Mucosa of descending colon (tissue), 3 donors: ENCODE measurements around the gene FLOT2. TPM values are rescaled to one million over a fixed set of nuclear protein-coding genes. Genes with fewer than 3 reads are reported as not detected.

Source experiments
- ATAC-seq: fragments of 200-7000 bp; cut with Tn5 transposase; one replicate; pipeline ENCODE4 v1.9.1; 2020; ENCODE audit warnings: mild to moderate bottlenecking, moderate library complexity
- DNase-seq, 3 donors: peaks; one replicate each; pipeline ENCODE4 v3.0.0-alpha.2; 2020
- H3K36me3 ChIP-seq: fragments of 200-600 bp; one replicate; pipeline ENCODE4 v1.8.0; 2021; ENCODE audit warnings: low read depth, mild to moderate bottlenecking
- H3K4me1 ChIP-seq: fragments of 200-600 bp; one replicate; pipeline ENCODE4 v1.8.0; 2021; ENCODE audit warnings: low read depth, mild to moderate bottlenecking
- H3K4me3 ChIP-seq: fragments of 200-600 bp; one replicate; pipeline ENCODE4 v1.8.0; 2021; ENCODE audit warnings: mild to moderate bottlenecking
- H3K9me3 ChIP-seq: fragments of 200-600 bp; one replicate; pipeline ENCODE4 v1.8.0; 2021; ENCODE audit warnings: mild to moderate bottlenecking
- intact Hi-C, 2 donors: fragments of 100-400 bp; cut with DNase I in 1 of 2; cut with micrococcal nuclease in 1 of 2; formaldehyde crosslinking; loops; one replicate each; pipeline versions ENCODE4 v1.11.0 to v1.11.1; 2022; cut with DNase I, micrococcal nuclease
- total RNA-seq, 3 donors: library from RNA; stranded (reverse); fragmentation: NEBNext Ultra II Directional in 2 of 3; extraction: Animal tissue kit (Norgen Biotek cat#: 25700) in 2 of 3; gene quantifications; one replicate each; pipeline versions ENCODE4 v1.2.1 to v1.2.4, GENCODE V29; 2021 to 2023
- TF ChIP-seq, protein P1 (sequence below): fragments of 200-600 bp; IDR thresholded peaks from one replicate; pipeline ENCODE4 v1.8.0; 2022; ENCODE audit warnings: antibody characterized with exemption, mild to moderate bottlenecking
- donor health status: DM: no; HTN: no; CAD: no; lungs with moderate emphysema.
- donor health status: DM: no; HTN: no; CAD: no.
- donor health status: DM: no; HTN: yes; CAD: no.

The FLOT2 gene
- total RNA-seq, 3 donors from 2014 or later: 87.9 to 98.0 (median 89.8) TPM

DNA sequence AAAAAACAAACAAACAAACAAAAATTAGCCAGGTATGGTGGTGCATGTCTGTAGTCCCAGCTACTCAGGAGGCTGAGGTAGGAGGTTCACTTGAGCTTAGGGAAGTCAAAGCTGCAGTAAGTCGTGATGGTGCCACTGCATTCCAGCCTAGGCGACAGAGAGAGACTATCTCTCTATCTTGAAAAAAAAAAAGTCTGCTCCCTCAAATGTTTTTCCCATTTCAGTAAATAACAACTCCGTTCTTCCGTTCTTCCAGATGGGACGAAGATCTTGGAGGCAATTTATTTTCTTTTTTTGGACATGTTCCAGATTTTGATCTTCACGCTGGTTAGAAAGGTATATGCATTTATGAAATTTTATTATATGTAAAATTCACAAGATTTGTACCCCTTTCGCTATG, 23.7 kb downstream of the FLOT2 start:
- DNase-seq (no peak), ATAC-seq (no peak)
- H3K4me3 ChIP-seq: no peak overlapping the region
- intact Hi-C loops: no loop called here
- TF ChIP-seq, protein P1, sequence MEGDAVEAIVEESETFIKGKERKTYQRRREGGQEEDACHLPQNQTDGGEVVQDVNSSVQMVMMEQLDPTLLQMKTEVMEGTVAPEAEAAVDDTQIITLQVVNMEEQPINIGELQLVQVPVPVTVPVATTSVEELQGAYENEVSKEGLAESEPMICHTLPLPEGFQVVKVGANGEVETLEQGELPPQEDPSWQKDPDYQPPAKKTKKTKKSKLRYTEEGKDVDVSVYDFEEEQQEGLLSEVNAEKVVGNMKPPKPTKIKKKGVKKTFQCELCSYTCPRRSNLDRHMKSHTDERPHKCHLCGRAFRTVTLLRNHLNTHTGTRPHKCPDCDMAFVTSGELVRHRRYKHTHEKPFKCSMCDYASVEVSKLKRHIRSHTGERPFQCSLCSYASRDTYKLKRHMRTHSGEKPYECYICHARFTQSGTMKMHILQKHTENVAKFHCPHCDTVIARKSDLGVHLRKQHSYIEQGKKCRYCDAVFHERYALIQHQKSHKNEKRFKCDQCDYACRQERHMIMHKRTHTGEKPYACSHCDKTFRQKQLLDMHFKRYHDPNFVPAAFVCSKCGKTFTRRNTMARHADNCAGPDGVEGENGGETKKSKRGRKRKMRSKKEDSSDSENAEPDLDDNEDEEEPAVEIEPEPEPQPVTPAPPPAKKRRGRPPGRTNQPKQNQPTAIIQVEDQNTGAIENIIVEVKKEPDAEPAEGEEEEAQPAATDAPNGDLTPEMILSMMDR: no peak
- no peaks in the 10 kb centered on the region for H3K36me3 ChIP-seq
- no peaks in the 10 kb centered on the region for H3K9me3 ChIP-seq
- H3K4me1 ChIP-seq: no peaks in the 10 kb centered on the region

DNA sequence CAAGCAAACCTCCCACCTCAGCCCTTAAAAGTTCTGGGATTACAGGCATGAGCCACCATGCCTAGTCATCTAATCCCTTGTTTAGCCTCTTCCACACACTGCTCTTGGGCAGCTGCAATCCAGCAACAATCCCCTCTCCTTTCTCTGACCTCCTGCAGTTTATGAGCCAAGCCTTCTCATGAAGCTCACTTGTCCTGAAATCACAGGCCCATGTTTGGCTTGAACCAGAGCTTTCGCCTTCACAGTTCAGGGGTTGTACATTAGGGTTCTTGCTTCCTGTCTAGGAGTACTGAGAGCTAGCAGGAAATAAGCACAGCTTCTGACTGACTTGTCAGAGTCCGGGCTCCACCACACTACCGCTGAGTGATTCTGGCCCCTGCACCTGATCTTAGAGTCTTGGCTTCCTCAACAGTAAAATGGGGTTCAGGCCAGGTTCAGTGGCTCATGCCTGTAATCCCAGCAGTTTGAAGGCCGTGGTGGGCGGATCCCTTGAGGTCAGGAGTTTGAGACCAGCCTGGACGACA, 26.4 kb downstream of the FLOT2 start:
- intact Hi-C loops: no loop called here
- Histone ChIP-seq H3K9me3 (no peaks in the 10 kb centered on the region), H3K36me3 (no peaks in the 10 kb centered on the region), H3K4me1 (no peaks in the 10 kb centered on the region), H3K4me3 (no peak overlapping the region)
- ATAC-seq (peak; percentile 76), DNase-seq (no peak)
- TF ChIP-seq, protein P1: no peak

DNA sequence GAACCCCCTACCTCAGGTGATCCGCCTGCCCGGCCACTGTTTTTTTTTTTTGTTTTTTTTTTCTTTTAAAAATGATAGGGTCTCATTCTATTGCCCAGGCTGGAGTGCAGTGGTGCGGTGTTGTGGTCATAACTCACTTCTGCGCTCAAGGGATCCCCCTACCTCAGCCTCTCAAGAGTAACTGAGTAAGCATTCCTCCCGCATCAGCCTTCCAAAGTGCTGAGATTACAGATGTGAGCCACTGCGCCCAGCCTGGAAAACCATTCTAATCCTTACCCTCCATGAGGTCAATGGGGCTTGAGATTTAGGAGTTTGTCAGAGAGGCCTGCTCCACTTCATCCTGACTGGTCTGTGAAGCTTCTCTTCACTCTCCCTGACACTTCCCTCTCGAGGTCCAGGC, 30.3 kb downstream of the FLOT2 start:
- Histone ChIP-seq H3K4me1 (no peaks in the 10 kb centered on the region), H3K4me3 (no peak overlapping the region), H3K36me3 (no peaks in the 10 kb centered on the region), H3K9me3 (no peaks in the 10 kb centered on the region)
- DNase-seq (no peak), ATAC-seq (no peak)
- TF ChIP-seq, protein P1: no peak
- intact Hi-C loops: no loop called here

DNA sequence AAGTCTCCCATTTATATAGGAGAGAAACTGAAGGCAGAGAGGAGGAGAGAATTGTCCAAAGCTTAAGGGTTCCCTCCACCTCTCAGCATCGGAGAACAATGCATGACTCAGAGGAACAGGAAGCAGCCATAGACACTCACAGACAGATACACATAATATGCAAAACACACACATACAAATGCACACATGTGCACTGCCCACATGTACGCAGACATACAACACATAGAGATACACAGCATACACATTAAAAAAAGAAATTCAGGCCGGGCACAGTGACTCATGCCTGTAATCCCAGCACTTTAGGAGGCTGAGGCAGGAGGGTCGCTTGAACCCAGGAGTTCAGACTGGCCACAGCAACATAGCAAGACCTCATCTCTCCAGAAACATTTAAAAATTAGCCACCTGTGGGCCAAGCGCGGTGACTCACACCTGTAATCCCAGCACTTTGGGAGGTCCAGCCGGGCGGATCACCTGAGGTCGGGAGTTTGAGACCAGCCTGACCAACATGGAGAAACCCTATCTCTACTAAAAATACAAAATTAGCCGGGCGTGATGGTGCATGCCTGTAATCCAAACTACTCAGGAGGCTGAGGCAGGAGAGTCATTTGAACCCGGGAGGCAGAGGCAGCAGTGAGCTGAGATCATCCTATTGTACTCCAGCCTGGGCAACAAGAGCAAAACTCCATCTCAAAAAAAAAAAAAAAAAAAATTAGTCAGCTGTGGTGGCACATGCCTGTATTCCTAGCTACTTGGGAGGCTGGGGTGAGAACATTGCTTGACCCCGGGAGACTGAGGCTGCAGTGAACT, 31.4 kb downstream of the FLOT2 start:
- H3K36me3 ChIP-seq: no peaks in the 10 kb centered on the region
- TF ChIP-seq, protein P1: no peak
- H3K4me1 ChIP-seq: peaks cover 5% of the 10 kb centered on the region
- ATAC-seq (peak; percentile 63), DNase-seq (no peak)
- no peaks in the 10 kb centered on the region for H3K9me3 ChIP-seq
- intact Hi-C loops: no loop called here
- H3K4me3 ChIP-seq: no peak overlapping the region

DNA sequence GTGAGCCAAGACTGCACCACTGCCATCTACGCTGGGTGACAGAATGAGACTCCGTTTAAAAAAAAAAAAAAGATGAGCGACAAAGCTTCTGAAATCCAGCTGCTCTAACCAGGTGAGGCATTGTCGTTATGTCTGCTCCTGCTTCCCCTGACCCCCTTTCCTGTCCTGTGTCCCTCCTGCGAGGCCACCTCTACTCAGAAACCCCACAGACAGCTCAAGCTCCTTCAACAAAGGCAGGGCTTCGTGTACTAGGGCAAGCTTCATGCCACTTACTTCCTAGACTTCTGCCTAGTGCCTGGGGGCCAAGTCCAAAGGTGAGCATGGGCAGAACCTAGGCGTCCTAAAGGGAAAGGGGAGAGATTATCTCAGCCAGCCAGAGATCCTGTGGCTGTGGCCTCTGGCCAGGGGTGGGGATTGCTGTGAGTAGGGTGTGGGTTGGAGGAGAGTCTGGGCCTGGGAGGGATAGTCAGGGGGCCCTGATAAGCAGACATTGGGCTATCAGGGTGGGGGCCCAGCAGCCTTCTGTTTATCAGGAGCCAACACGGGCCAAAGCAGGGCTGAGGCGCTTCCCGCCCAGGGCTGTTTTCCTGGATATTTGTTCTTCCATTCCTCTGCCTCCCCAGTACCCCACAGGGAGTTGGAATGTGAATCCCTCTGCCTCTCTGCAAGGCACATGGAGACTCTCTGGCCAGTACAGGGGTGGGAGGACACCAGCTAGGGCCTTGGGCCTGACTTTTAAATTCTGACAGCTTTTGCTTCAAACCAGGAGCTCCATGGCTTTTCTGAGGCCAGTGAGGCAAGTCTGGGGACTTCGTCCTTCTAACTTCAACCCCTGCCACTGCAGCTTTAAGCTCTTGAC, 32.3 kb downstream of the FLOT2 start:
- no peaks in the 10 kb centered on the region for H3K9me3 ChIP-seq
- TF ChIP-seq, protein P1: no peak
- intact Hi-C loops: no loop called here
- H3K36me3 ChIP-seq: no peaks in the 10 kb centered on the region
- H3K4me3 ChIP-seq: no peak overlapping the region
- peak; percentile 80 to 81 (median 80) for DNase-seq
- H3K4me1 ChIP-seq: peaks cover 5% of the 10 kb centered on the region
- peak; percentile 95 for ATAC-seq
